B cell (primary cell): ENCODE measurements around the gene KCND2. TPM values are rescaled to one million over a fixed set of nuclear protein-coding genes. Genes with fewer than 3 reads are reported as not detected.

Experiments used
- ATAC-seq: fragments of 200-7000 bp; cut with Tn5 transposase; one replicate; pipeline ENCODE4 v1.10.0; 2021; ENCODE audit warnings: low read depth, mild to moderate bottlenecking, moderate number of reproducible peaks, moderate library complexity
- CTCF ChIA-PET: fragments of 350-600 bp; sonication (Branson Sonifier 250); formaldehyde crosslinking; loops from one replicate; lab custom pipeline; 2021; ENCODE audit warnings: antibody characterized with exemption, inconsistent platforms; lab: Charles Lee
- POLR2A ChIA-PET: fragments of 350-600 bp; sonication (Branson Sonifier 250); formaldehyde crosslinking; loops from one replicate; lab custom pipeline; 2021; ENCODE audit warnings: antibody characterized with exemption; lab: Charles Lee
- DNase-seq: peaks from one replicate; pipeline ENCODE4 v3.0.0; 2013
- H2AFZ ChIP-seq: 2 replicates; pipeline ENCODE4 v1.6.1; 2012; ENCODE audit warnings: mild to moderate bottlenecking, low read depth, low read length; ENCODE audit not compliant: insufficient read depth, poor library complexity, severe bottlenecking
- H3K27ac ChIP-seq, 2 donors: 1 replicate in 1 of 2; 2 replicates in 1 of 2; pipeline ENCODE4 v1.5.1; 2012 to 2013; ENCODE audit warnings: low read length in 2 of 2, mild to moderate bottlenecking in 2 of 2, moderate library complexity in 1 of 2
- H3K27me3 ChIP-seq, 4 experiments: fragments of 200-600 bp in 1 of 4; sonication (generic) in 1 of 4; replicated peaks in 1 of 4; 1 replicate in 2 of 4; 2 replicates in 2 of 4; pipeline versions ENCODE4 v1.6.1 to v1.7.0; 2013 to 2016; ENCODE audit warnings: low read length in 3 of 4, mild to moderate bottlenecking in 2 of 4, mixed read lengths in 1 of 4, moderate library complexity in 1 of 4; ENCODE audit not compliant: insufficient read depth in 4 of 4, control insufficient read depth in 3 of 4; ENCODE audit errors: control extremely low read depth in 1 of 4
- H3K36me3 ChIP-seq, 2 experiments: replicated peaks in 1 of 2; 1 replicate in 1 of 2; 2 replicates in 1 of 2; pipeline versions ENCODE4 v1.6.1 to v1.7.1; 2013; ENCODE audit warnings: low read length in 1 of 2; ENCODE audit not compliant: insufficient read depth in 2 of 2, control insufficient read depth in 1 of 2; ENCODE audit errors: control extremely low read depth in 1 of 2, extremely low read depth in 1 of 2
- H3K4me1 ChIP-seq, 2 donors: fragments of 200-600 bp in 1 of 2; sonication (generic) in 1 of 2; 1 replicate in 1 of 2; 2 replicates in 1 of 2; pipeline versions ENCODE4 v1.5.1 to v1.6.1; 2013 to 2017; ENCODE audit warnings: low read length in 2 of 2; ENCODE audit not compliant: control insufficient read depth in 2 of 2, insufficient read depth in 2 of 2
- H3K4me2 ChIP-seq: replicated peaks from 2 replicates; pipeline ENCODE3; 2012; ENCODE audit warnings: mild to moderate bottlenecking, low read depth, low read length; ENCODE audit not compliant: poor library complexity, severe bottlenecking
- H3K4me3 ChIP-seq, 5 experiments: fragments of 200-600 bp in 1 of 5; sonication (generic) in 1 of 5; 1 replicate in 3 of 5; 2 replicates in 2 of 5; pipeline versions ENCODE4 v1.5.1 to v1.7.0; 2011 to 2016; ENCODE audit warnings: low read length in 4 of 5, mild to moderate bottlenecking in 4 of 5, low read depth in 2 of 5, control low read depth in 1 of 5, moderate library complexity in 1 of 5; ENCODE audit not compliant: insufficient read depth in 1 of 5; ENCODE audit errors: control extremely low read depth in 1 of 5, extremely low read depth in 1 of 5
- H3K79me2 ChIP-seq: fragments of 200-600 bp; sonication (generic); one replicate; pipeline ENCODE4 v1.6.0; 2016; ENCODE audit warnings: low read length; ENCODE audit not compliant: control insufficient read depth, insufficient read depth
- H3K9ac ChIP-seq: fragments of 200-600 bp; sonication (generic); 2 replicates; pipeline ENCODE4 v1.6.1; 2017; ENCODE audit warnings: mild to moderate bottlenecking, low read length, moderate library complexity
- H3K9me3 ChIP-seq, 3 donors: one replicate each; pipeline versions ENCODE4 v1.6.1 to v1.7.1; 2013; ENCODE audit warnings: low read length in 2 of 3; ENCODE audit not compliant: control insufficient read depth in 2 of 3, insufficient read depth in 1 of 3; ENCODE audit errors: control extremely low read depth in 1 of 3
- H4K20me1 ChIP-seq: 2 replicates; pipeline ENCODE4 v1.6.0; 2012; ENCODE audit warnings: mild to moderate bottlenecking, low read length; ENCODE audit not compliant: insufficient read depth, control insufficient read depth, poor library complexity, severe bottlenecking
- H3K27ac Mint-ChIP-seq: one replicate; pipeline ENCODE4 v1.8.0; 2021; ENCODE audit warnings: mixed read lengths
- H3K27me3 Mint-ChIP-seq: one replicate; pipeline ENCODE4 v1.8.0; 2021; ENCODE audit warnings: mixed read lengths
- H3K4me1 Mint-ChIP-seq: one replicate; pipeline ENCODE4 v1.8.0; 2021; ENCODE audit warnings: mixed read lengths
- H3K4me3 Mint-ChIP-seq: one replicate; pipeline ENCODE4 v1.8.0; 2021; ENCODE audit warnings: mixed read lengths
- H3K9me3 Mint-ChIP-seq: one replicate; pipeline ENCODE4 v1.8.0; 2022; ENCODE audit warnings: mixed read lengths; ENCODE audit not compliant: insufficient read depth
- CTCF ChIP-seq: fragments of 200-600 bp; IDR thresholded peaks from one replicate; pipeline ENCODE4 v1.8.0; 2022; ENCODE audit warnings: antibody characterized with exemption, mild to moderate bottlenecking
- EZH2 ChIP-seq: IDR thresholded peaks from 2 replicates; pipeline ENCODE4 v1.6.1; 2012; ENCODE audit warnings: borderline replicate concordance, low read depth, mild to moderate bottlenecking, moderate library complexity, low read length; ENCODE audit not compliant: insufficient read depth, poor library complexity, severe bottlenecking
- WGBS: methylation state at CpG from one replicate; pipeline ENCODE4 v1.1.5; 2013; ENCODE audit warnings: missing lambda C conversion rate; ENCODE audit not compliant: insufficient coverage; 5-methylcytosine and 5-hydroxymethylcytosine counted together
- intact Hi-C: fragments of 100-400 bp; cut with micrococcal nuclease; formaldehyde crosslinking; loops from one replicate; pipeline ENCODE4 v1.10.0; 2022
- polyA plus RNA-seq: library from polyadenylated mRNA; depleted of rRNA; stranded (reverse); fragments of >200 nt; gene quantifications from 2 replicates; pipeline ENCODE4 v1.2.3, GENCODE V29; 2012
- total RNA-seq, 2 donors: library from RNA; stranded (reverse); fragments of 120-200 nt in 1 of 2; gene quantifications; 1 replicate in 1 of 2; 2 replicates in 1 of 2; pipeline versions ENCODE4 v1.2.3 to v1.2.4, GENCODE V29; 2013 to 2022

KCND2 gene
- total and polyA plus RNA-seq, 2 donors (not counting 1 experiment from before 2014, with no cell fraction given): not detected

- no peaks in the 10 kb centered on the region for H4K20me1 ChIP-seq
- H3K4me2 ChIP-seq: no peak overlapping the region
- CTCF ChIA-PET: no interaction called here
- H3K9me3 Mint-ChIP-seq: no peaks in the 10 kb centered on the region
- TF ChIP-seq CTCF: no peak
- TF ChIP-seq EZH2: no peak
- H3K9ac ChIP-seq: no peak overlapping the region
- no peaks in the 10 kb centered on the region for H3K4me1 Mint-ChIP-seq
- no peak overlapping the region for H3K4me3 ChIP-seq
- H3K9me3 ChIP-seq: no peaks in the 10 kb centered on the region
- H3K4me3 Mint-ChIP-seq: no peak overlapping the region
- peaks cover under 1% of the 10 kb centered on the region for H3K27me3 Mint-ChIP-seq
- H3K27ac ChIP-seq: no peak overlapping the region
- no peak for DNase-seq
- no peaks in the 10 kb centered on the region for H3K27me3 ChIP-seq
- no peaks in the 10 kb centered on the region for H3K4me1 ChIP-seq
- no peak for ATAC-seq
- POLR2A ChIA-PET: no interaction called here
- H3K79me2 ChIP-seq: no peaks in the 10 kb centered on the region
- no peaks in the 10 kb centered on the region for H3K36me3 ChIP-seq
- H2AFZ ChIP-seq: no peak overlapping the region
- intact Hi-C loops: no loop called here
- H3K27ac Mint-ChIP-seq: no peak overlapping the region
Measured at GRCh38 chr7:120732256-120732655, 459.3 kb downstream of the KCND2 start.

GRCh38 chr7:120733143-120733542 is 460.2 kb downstream of the KCND2 start:
- CTCF ChIA-PET: no interaction called here
- ATAC-seq: no peak

More at GRCh38 chr7:120733143-120733542, 460.2 kb downstream of the KCND2 start:
- H3K4me1 Mint-ChIP-seq: no peaks in the 10 kb centered on the region
- no peak overlapping the region for H3K27ac Mint-ChIP-seq
- H3K9me3 Mint-ChIP-seq: no peaks in the 10 kb centered on the region
- no peaks in the 10 kb centered on the region for H4K20me1 ChIP-seq
- intact Hi-C loops: no loop called here
- TF ChIP-seq EZH2 (no peak), CTCF (no peak)
- H3K9ac ChIP-seq: no peak overlapping the region
- no peak overlapping the region for H3K4me2 ChIP-seq
- H3K27ac ChIP-seq: no peak overlapping the region
- H3K9me3 ChIP-seq: no peaks in the 10 kb centered on the region
- H3K27me3 ChIP-seq: no peaks in the 10 kb centered on the region
- H3K4me3 Mint-ChIP-seq: no peak overlapping the region
- no peaks in the 10 kb centered on the region for H3K36me3 ChIP-seq
- 100% methylated on average over 1 of the region's 3 CpGs for WGBS
- no peak overlapping the region for H2AFZ ChIP-seq
- H3K4me3 ChIP-seq: no peak overlapping the region
- H3K79me2 ChIP-seq: no peaks in the 10 kb centered on the region
- peaks cover 4% of the 10 kb centered on the region for H3K27me3 Mint-ChIP-seq
- no peaks in the 10 kb centered on the region for H3K4me1 ChIP-seq
- POLR2A ChIA-PET: no interaction called here
- DNase-seq: no peak
